HS-27A (cell line): Measurements from ENCODE around the gene ESPN.
"Not testable (repeated sequence)": the region's sequence is repeated elsewhere in the genome, so short reads cannot be mapped to it uniquely, and the experiment has no call there.

Experiments used
- DNase-seq: peaks from one replicate; pipeline ENCODE4 v3.0.0-alpha.2; 2012; ENCODE audit warnings: low read depth, missing footprints

Gene ESPN

GRCh38 chr1:6427441-6428390 lies 3.1 kb downstream of the ESPN start:
- no peak for DNase-seq

DNA sequence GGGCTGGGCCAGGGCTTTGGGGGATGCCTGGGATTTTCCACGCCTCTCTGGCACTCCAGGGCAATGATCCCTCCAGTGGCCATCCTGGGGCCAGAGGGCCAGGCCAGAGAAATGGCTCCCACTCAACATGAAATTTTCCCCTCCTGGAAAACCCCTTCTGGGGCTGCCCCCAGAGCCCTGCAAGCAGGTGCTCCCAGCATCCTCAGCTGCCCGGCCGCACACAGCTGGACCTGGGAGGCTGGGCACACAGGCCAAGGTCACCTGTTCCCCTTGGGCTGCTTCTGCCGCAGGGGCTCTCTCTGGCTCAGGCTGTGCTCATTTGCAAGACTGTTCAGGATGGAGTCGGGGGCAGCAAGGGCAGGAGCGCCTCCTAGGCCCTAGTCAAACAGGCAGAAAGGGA lies 3.9 kb downstream of the ESPN start:
- DNase-seq: not testable (repeated sequence)

DNA sequence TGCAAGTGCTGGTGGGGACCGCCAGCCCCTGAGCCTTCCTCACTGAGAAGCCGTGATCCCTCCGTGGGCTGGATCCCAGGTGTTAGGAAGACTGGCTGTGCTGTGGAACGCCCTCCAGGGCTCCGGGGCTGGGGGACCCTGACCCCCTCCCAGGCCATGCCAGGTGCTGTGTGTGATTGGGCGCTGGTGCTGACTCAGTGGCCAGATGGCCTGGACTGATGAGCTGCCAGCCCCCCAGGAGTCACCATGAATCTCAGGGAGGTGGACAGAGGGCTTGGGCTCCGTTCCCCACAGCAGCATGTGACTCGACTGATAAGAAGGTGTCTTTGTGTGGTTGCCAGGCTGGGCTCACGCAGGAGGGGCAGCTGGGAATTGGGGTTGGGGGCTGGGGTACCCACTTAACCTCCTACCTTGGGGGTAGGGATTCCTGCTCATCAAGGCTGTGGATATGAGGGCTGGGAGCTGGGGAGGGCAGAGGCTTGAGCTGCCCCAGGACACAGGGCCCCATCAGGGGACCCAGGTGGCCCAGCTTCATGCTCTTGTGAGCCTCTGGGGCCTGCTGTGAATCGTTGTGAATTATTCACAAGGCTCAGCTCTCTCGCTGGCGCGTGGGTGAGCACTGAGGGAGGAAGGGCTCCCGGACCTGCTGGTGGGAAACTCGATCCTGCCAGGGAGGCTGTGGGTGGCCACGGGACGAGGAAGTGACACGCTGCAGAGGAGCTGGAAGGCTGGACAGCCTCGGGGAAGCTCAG lies 5.3 kb downstream of the ESPN start:
- DNase-seq: not testable (repeated sequence)

GRCh38 chr1:6431645-6432579 lies 7.3 kb downstream of the ESPN start:
- DNase-seq: not testable (repeated sequence)

DNA sequence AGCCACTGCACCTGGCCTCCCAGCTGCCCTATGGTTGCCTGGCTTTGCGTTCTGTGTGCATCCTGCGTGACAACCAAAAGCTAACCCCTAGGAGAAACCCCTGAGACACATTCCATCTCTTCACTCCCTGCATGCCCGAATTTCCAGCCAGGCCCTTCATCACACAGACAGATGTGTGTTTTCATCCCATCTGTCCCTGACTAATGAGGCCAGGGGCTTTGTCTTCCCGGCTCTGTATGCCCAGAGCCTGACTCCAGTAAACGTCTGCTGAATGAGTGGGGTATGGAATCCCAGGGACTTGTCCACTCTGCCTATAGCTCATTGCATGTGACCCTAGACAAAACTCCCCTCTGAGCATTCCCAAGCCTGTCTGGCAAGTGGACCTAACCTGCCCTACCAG lies 9.6 kb downstream of the ESPN start:
- DNase-seq: no peak

DNA sequence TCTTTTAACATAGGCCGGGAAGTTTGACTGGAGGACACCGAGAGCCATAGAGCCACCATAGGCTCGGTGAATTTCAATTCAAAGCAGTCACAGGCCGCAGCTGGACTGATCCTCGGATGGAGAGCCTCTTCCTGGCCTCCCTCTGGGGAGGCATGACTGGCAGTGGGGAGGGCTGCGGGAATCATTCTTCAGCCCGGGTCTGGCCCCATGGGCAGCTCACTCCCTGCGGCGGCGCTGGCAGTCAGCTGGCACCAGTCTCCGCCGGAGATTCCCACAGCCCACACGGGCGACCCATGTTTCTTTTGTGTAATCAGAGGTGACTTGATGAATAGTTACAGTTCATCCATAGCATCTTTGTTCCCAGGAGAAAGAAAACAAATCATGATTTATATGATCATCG lies 10.6 kb downstream of the ESPN start:
- DNase-seq: no peak

DNA sequence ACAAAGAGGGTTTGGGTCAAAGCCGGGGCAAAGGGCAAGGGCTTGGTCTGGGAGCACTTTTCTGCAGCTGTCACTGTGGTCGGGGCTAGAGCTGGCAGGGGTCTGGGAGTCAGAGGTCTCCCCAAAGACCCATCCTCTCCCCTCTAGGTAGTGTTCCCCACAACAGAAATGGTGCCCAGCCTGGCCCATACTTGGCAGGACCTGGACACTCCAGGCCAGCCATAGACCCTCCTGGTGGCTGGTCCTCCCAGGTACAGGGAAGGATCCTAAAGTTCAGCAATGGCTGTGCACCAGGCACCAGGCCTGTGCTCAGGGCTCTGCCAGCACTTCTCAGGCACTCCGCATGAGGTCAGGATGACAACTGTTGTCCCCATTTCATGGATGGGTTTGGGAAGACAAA lies 11.0 kb downstream of the ESPN start:
- no peak for DNase-seq

- DNase-seq: not testable (repeated sequence)
Measured at GRCh38 chr1:6436277-6436676, 11.7 kb downstream of the ESPN start.

GRCh38 chr1:6437012-6437700 lies 12.6 kb downstream of the ESPN start:
- DNase-seq: not testable (repeated sequence)

- no peak for DNase-seq
Measured at GRCh38 chr1:6438047-6438525, 13.5 kb downstream of the ESPN start.

DNA sequence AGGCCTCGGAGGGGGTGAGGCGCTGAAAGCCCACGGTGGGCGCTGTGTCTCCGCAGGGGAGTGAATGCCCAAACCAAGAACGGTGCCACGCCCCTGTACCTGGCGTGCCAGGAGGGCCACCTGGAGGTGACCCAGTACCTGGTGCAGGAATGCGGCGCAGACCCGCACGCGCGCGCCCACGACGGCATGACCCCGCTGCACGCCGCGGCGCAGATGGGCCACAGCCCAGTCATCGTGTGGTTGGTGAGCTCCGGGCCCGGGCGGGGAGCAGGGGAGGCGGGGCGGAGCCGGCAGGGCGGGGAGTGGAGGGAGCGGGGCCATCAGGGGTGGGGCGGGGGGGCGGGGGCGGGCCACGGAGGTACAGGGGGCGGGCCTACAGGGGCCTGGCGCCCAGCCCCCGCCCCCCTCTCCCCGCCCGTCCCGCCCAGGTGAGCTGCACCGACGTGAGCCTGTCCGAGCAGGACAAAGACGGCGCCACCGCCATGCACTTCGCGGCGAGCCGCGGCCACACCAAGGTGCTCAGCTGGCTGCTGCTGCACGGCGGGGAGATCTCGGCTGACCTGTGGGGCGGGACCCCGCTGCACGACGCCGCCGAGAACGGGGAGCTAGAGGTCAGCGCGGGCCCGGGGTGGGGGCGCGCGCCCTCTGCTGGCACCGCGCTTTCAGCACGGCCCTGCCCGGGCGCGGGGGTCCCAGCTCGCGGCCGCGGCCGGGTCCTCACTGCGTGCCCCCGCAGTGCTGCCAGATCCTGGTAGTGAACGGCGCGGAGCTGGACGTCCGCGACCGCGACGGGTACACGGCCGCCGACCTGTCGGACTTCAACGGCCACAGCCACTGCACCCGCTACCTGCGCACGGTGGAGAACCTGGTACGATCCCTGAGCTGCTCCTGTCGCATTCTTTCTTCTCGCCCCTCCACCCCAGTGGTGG lies 15.9 kb downstream of the ESPN start:
- no peak for DNase-seq

DNA sequence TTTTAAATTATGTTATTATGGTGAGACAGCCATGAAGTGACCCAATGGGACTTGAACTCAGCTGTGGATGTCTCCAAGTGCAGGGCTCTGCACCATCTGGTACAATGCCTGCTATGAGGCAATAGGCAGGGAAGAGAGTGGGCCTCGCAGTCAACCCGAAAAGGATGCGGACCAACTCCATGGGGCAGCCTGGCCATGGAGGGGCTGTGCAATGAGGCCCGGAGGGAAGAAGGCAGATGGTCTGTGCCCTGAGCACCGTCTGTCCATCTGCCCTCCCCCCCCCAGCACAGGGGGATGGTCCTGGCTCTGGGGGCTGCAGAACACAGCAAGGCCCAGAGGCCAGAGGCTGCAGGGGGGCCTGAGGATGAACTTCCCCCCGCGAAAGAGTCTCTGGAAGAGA lies 17.0 kb downstream of the ESPN start:
- DNase-seq: no peak

- DNase-seq: no peak
Measured at GRCh38 chr1:6443339-6444115, 19.0 kb downstream of the ESPN start.

DNA sequence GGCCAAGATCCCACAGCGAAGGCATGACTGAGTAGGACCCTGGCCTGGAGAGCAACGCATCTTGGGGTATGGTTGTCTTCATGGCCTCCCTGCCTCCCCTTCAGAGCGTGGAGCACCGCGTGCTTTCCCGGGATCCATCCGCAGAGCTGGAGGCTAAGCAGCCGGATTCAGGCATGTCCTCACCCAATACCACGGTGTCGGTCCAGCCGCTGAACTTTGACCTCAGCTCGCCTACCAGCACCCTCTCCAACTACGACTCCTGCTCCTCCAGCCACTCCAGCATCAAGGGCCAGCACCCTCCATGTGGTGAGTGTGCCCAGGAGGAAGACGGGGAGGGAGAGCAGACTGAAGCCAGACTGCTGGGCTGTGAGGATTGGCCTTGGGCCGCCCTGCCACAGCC lies 19.8 kb downstream of the ESPN start:
- no peak for DNase-seq

GRCh38 chr1:6445062-6445763 lies 20.6 kb downstream of the ESPN start:
- no peak for DNase-seq

GRCh38 chr1:6445929-6446328 lies 21.4 kb downstream of the ESPN start:
- not testable (repeated sequence) for DNase-seq

GRCh38 chr1:6446665-6447015 lies 22.1 kb downstream of the ESPN start:
- DNase-seq: no peak

DNA sequence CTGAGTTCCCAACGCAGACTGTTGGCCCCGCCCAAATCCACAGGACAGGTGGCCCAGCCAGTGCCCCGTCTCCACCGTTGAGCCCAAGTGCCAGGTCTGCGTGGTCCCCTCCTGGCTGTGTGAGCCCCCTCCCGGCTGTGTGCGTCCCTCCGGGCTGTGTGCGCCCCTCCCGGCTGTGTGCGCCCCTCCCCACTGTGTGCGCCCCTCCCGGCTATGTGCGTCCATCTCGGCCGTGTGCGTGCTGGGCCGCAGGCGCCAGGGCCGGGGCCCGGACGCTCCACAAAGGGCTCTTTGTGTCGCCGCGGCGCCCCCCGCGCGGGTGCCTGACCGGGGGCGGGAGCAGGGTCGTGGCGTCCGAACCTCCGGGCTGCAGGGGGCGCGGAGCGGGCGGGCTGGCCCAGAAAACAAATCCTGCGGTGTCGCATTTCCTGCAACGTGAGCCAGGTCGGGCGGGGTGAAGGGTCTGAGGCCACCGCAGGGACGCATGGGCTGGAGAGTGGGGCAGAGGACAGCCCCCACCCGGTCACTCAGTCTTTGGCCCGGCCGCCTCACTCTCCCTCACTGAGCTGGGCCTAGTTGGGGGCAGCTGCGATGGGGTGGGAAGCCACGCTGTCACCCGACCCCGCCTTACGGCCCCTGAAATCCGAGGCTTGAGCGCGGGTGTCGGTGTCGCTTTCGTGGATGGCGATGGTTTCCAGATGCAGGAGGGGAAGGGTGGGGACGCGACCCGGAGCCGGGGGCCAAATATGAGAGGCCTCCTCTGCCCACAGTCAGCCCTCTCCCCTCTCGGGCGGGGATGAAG lies 22.6 kb downstream of the ESPN start:
- DNase-seq: no peak
